ENCODE data around the gene LRRC61.

LRRC61 gene

GRCh38 chr7:150337659-150338081 lies 14.5 kb downstream of the LRRC61 start:
- no peak overlapping the region for H3K27ac ChIP-seq
- no peak for TF ChIP-seq CTCF (conservative IDR thresholded peaks at IDR 0.05)

GRCh38 chr7:150338166-150338829 lies 15.1 kb downstream of the LRRC61 start:
- no peak for TF ChIP-seq CTCF (conservative IDR thresholded peaks at IDR 0.05)
- no peak overlapping the region for H3K27ac ChIP-seq

GRCh38 chr7:150339409-150339809 lies 16.3 kb downstream of the LRRC61 start:
- no peak overlapping the region for H3K27ac ChIP-seq
- no peak for TF ChIP-seq CTCF (conservative IDR thresholded peaks at IDR 0.05)

GRCh38 chr7:150340024-150340749 lies 17.0 kb downstream of the LRRC61 start:
- H3K27ac ChIP-seq, result no peak overlapping the region
- TF ChIP-seq CTCF (conservative IDR thresholded peaks at IDR 0.05), result no peak

- no peak for TF ChIP-seq CTCF (conservative IDR thresholded peaks at IDR 0.05)
- no peak overlapping the region for H3K27ac ChIP-seq
Measured at GRCh38 chr7:150340875-150341262, 17.7 kb downstream of the LRRC61 start.

GRCh38 chr7:150341263-150342120 lies 18.3 kb downstream of the LRRC61 start, which contains the start of gene RARRES2:
TSS of gene RARRES2 (minus strand) at chr7:150341629. CDS start at chr7:150340609, 1,020 bp downstream.
- TF ChIP-seq CTCF (conservative IDR thresholded peaks at IDR 0.05), result no peak
- no peak within 1 kb of the TSS for H3K27ac ChIP-seq

GRCh38 chr7:150342121-150342408 lies 18.9 kb downstream of the LRRC61 start:
- H3K27ac ChIP-seq, result no peak overlapping the region
- no peak for TF ChIP-seq CTCF (conservative IDR thresholded peaks at IDR 0.05)

All from VCaP (cell line).